PFSK-1 (cell line): ENCODE results near the gene RALGAPA2.

Source experiments
- POLR2AphosphoS5 ChIP-seq: IDR thresholded peaks from 2 replicates; pipeline ENCODE4 v1.6.1; 2012; ENCODE audit warnings: low read depth, mild to moderate bottlenecking, control low read depth, low read length, moderate library complexity
- SIN3A ChIP-seq: IDR thresholded peaks from 2 replicates; pipeline ENCODE4 v1.6.1; 2012; ENCODE audit warnings: mild to moderate bottlenecking, low read length, moderate library complexity, borderline replicate concordance; ENCODE audit not compliant: insufficient read depth
- TF ChIP-seq, protein P1 (sequence below), 2 experiments: IDR thresholded peaks; 2 replicates each; pipeline versions ENCODE4 v1.6.1 to v1.8.0; 2011 to 2012; ENCODE audit warnings: low read depth in 2 of 2, low read length in 2 of 2, control low read depth in 1 of 2, inconsistent platforms in 1 of 2, mild to moderate bottlenecking in 1 of 2, moderate library complexity in 1 of 2; ENCODE audit not compliant: insufficient read depth in 1 of 2

- TF ChIP-seq POLR2AphosphoS5, result no peak
- TF ChIP-seq, protein P1, sequence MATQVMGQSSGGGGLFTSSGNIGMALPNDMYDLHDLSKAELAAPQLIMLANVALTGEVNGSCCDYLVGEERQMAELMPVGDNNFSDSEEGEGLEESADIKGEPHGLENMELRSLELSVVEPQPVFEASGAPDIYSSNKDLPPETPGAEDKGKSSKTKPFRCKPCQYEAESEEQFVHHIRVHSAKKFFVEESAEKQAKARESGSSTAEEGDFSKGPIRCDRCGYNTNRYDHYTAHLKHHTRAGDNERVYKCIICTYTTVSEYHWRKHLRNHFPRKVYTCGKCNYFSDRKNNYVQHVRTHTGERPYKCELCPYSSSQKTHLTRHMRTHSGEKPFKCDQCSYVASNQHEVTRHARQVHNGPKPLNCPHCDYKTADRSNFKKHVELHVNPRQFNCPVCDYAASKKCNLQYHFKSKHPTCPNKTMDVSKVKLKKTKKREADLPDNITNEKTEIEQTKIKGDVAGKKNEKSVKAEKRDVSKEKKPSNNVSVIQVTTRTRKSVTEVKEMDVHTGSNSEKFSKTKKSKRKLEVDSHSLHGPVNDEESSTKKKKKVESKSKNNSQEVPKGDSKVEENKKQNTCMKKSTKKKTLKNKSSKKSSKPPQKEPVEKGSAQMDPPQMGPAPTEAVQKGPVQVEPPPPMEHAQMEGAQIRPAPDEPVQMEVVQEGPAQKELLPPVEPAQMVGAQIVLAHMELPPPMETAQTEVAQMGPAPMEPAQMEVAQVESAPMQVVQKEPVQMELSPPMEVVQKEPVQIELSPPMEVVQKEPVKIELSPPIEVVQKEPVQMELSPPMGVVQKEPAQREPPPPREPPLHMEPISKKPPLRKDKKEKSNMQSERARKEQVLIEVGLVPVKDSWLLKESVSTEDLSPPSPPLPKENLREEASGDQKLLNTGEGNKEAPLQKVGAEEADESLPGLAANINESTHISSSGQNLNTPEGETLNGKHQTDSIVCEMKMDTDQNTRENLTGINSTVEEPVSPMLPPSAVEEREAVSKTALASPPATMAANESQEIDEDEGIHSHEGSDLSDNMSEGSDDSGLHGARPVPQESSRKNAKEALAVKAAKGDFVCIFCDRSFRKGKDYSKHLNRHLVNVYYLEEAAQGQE (IDR thresholded peaks at IDR 0.05; ENCODE audit: insufficient read depth in 1 of 2, low read depth in 2 of 2, low read length in 2 of 2), result no peak
- TF ChIP-seq SIN3A, result no peak
Observed at GRCh38 chr20:20406306-20406705, 306.1 kb downstream of the RALGAPA2 start.
